Heart left ventricle (tissue), 16 donors: ENCODE measurements around the gene ADGRB3. TPM values are rescaled to one million over a fixed set of nuclear protein-coding genes. Genes with fewer than 3 reads are reported as not detected.

ENCODE experiments used
- ATAC-seq, 4 donors: fragments of 200-7000 bp; cut with Tn5 transposase; one replicate each; pipeline ENCODE4 v1.9.1; 2020 to 2022; ENCODE audit warnings: moderate library complexity in 4 of 4, mild to moderate bottlenecking in 3 of 4, moderate number of reproducible peaks in 1 of 4
- DNase-seq, 5 donors: peaks; one replicate each; pipeline ENCODE4 v3.0.0-alpha.2; 2020
- H3K27ac ChIP-seq, 12 donors: fragments of 200-600 bp; sonication (generic) in 4 of 12; one replicate each; pipeline versions ENCODE4 v1.5.0 to v1.8.0; 2016 to 2022; ENCODE audit warnings: mild to moderate bottlenecking in 2 of 12
- H3K27me3 ChIP-seq, 9 donors: fragments of 200-600 bp; sonication (generic) in 2 of 9; one replicate each; pipeline versions ENCODE4 v1.5.1 to v1.8.0; 2016 to 2022; ENCODE audit warnings: mild to moderate bottlenecking in 3 of 9
- H3K36me3 ChIP-seq, 9 donors: fragments of 200-600 bp; sonication (generic) in 2 of 9; one replicate each; pipeline versions ENCODE4 v1.5.0 to v1.8.0; 2018 to 2022; ENCODE audit warnings: mild to moderate bottlenecking in 2 of 9
- H3K4me1 ChIP-seq, 12 donors: fragments of 200-600 bp; sonication (generic) in 4 of 12; one replicate each; pipeline versions ENCODE4 v1.5.0 to v1.8.0; 2016 to 2022; ENCODE audit warnings: mild to moderate bottlenecking in 3 of 12
- H3K4me3 ChIP-seq, 12 donors: fragments of 200-600 bp; sonication (generic) in 4 of 12; one replicate each; pipeline versions ENCODE4 v1.5.0 to v1.8.0; 2017 to 2022; ENCODE audit warnings: mild to moderate bottlenecking in 9 of 12, moderate library complexity in 4 of 12
- H3K9me3 ChIP-seq, 12 donors: fragments of 200-600 bp; sonication (generic) in 4 of 12; one replicate each; pipeline versions ENCODE4 v1.5.0 to v1.8.0; 2016 to 2022; ENCODE audit warnings: mild to moderate bottlenecking in 1 of 12
- POLR2A ChIP-seq, 2 donors: fragments of 450-650 bp; IDR thresholded peaks; one replicate each; pipeline ENCODE4 v1.6.1; 2017; ENCODE audit warnings: antibody characterized with exemption in 2 of 2, mild to moderate bottlenecking in 2 of 2, moderate library complexity in 2 of 2
- WGBS, 4 donors: extraction: QIAGEN DNeasy Blood & Tissue Kit in 2 of 4; methylation state at CpG; one replicate each; pipeline versions ENCODE4 v1.1.5 to v1.1.7; 2013 to 2018; 5-methylcytosine and 5-hydroxymethylcytosine counted together
- intact Hi-C, 10 donors: fragments of 100-400 bp; cut with DNase I; formaldehyde crosslinking; loops; one replicate each; pipeline versions ENCODE4 v1.11.1 to v1.14.2; 2022
- polyA plus RNA-seq, 2 donors: library from polyadenylated mRNA; stranded (reverse); fragments of 200-250 nt; gene quantifications; one replicate each; pipeline ENCODE4 v1.2.3, GENCODE V29; 2013
- total RNA-seq, 9 donors: library from RNA; depleted of rRNA in 2 of 9; stranded (reverse); fragments of >200 nt in 2 of 9; fragmentation: NEBNext Ultra II Directional in 3 of 9; extraction: Animal tissue kit (Norgen Biotek cat#: 25700) in 3 of 9; gene quantifications; one replicate each; pipeline versions ENCODE4 v1.1.0 to v1.2.4, GENCODE V29; 2016 to 2023
- TF ChIP-seq, protein P1 (sequence below), 12 donors: fragments of 200-600 bp; sonication (generic) in 4 of 12; IDR thresholded peaks; one replicate each; pipeline versions ENCODE4 v1.5.0 to v1.8.0; 2018 to 2022; ENCODE audit warnings: antibody characterized with exemption in 12 of 12, mild to moderate bottlenecking in 5 of 12
- donor health status: ischemic (EF 13 %, LVEDD 7.1; RV severe dilation, severe dysfunction).
- donor health status: healthy with polysubstance abuse.
- donor health status: DM: no; HTN: yes; CAD: no.
- donor health status: DM: no; HTN: no; CAD: no.
- donor health status: ischemic (EF 25% LVEDD 6.9; RV normal size, moderate dysfunction).
- donor health status: ischemic (EF 25% LVEDD 5.7; RV mildly dilated, moderate dysfunction).
- donor health status: healthy.
- donor health status: DM: yes; HTN: yes; CAD: no.
- donor health status: ischemic (EF 35%, LVEDD 5.7; RV mildly dilated, moderate dysfunction).
- donor health status: nonischemic (EF 11% LVEDD 7.7; RV severe dilation, severe dysfunction).
- donor health status: DM: yes; HTN: yes; CAD: no.
- donor health status: PGD.
- donor health status: ischemic (EF 29% LVEDD 5.4; RV normal size, mild dysfunction).
- donor health status: nonischemic (EF 23%, LVEDD 6.1; RV moderate dilation, normal function).

Gene ADGRB3
- total and polyA plus RNA-seq, 11 donors, result 0.51 to 2.5 (median 1.1) TPM

DNA sequence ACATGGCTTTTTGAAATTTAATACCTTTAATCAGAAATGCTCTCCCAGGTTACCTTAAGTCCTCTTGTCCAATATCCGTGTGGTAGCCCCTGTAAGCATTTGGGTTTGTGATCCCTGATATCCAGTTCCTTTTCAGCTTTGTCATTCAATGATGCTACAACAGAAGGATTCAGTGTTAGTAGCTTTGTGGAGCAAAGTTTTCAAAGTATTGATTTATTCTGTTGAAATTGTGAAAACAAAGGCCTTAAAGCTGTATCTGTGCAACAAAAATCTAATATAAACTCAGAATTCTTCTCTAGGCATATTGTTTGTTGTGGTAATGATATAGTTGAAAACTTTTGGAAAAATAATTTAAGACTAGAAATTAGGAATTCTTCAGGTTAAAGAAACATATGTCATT, 91.9 kb downstream of the ADGRB3 start:
- no peaks in the 10 kb centered on the region for H3K36me3 ChIP-seq
- no peak overlapping the region for H3K4me3 ChIP-seq
- no peaks in the 10 kb centered on the region for H3K9me3 ChIP-seq
- no peak for TF ChIP-seq POLR2A (IDR thresholded peaks at IDR 0.05)
- TF ChIP-seq, protein P1, sequence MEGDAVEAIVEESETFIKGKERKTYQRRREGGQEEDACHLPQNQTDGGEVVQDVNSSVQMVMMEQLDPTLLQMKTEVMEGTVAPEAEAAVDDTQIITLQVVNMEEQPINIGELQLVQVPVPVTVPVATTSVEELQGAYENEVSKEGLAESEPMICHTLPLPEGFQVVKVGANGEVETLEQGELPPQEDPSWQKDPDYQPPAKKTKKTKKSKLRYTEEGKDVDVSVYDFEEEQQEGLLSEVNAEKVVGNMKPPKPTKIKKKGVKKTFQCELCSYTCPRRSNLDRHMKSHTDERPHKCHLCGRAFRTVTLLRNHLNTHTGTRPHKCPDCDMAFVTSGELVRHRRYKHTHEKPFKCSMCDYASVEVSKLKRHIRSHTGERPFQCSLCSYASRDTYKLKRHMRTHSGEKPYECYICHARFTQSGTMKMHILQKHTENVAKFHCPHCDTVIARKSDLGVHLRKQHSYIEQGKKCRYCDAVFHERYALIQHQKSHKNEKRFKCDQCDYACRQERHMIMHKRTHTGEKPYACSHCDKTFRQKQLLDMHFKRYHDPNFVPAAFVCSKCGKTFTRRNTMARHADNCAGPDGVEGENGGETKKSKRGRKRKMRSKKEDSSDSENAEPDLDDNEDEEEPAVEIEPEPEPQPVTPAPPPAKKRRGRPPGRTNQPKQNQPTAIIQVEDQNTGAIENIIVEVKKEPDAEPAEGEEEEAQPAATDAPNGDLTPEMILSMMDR (IDR thresholded peaks at IDR 0.05), result no peak
- ATAC-seq (no peak), DNase-seq (no peak)
- 84 to 96% (median 89%) methylated on average over 1 of the region's 1 CpG for WGBS, 4 donors
- H3K27me3 ChIP-seq, result no peaks in the 10 kb centered on the region
- intact Hi-C loops, result no loop called here
- peaks cover 0 to 4% (median 0%) of the 10 kb centered on the region in 12 donors for H3K4me1 ChIP-seq
- no peak overlapping the region for H3K27ac ChIP-seq

DNA sequence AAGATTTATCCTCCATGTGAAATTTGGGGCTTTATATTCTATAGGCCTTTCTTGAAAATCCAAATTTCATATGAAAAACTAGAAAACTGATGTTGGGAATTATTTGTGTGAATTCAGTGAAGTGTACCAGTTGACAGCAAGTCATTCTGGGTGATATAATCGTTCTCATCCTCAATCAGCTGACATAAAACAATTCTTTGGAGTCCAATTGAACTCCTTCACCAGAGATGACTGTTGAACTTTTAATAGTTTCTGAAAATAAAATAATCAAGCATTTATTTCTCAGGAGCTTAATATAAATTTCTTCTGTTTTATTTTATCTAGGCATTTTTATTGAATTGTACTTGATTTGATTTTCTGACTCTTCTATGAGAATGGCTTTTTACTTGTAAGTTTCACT, 92.6 kb downstream of the ADGRB3 start:
- no peaks in the 10 kb centered on the region for H3K9me3 ChIP-seq
- TF ChIP-seq, protein P1 (IDR thresholded peaks at IDR 0.05), result no peak
- no peak for TF ChIP-seq POLR2A (IDR thresholded peaks at IDR 0.05)
- H3K4me3 ChIP-seq, result no peak overlapping the region
- no peak for DNase-seq
- 49 to 61% (median 60%) methylated on average over 1 of the region's 1 CpG for WGBS, 4 donors
- peaks cover 0 to 4% (median 0%) of the 10 kb centered on the region in 12 donors for H3K4me1 ChIP-seq
- intact Hi-C loops, result no loop called here
- H3K27me3 ChIP-seq, result no peaks in the 10 kb centered on the region
- H3K27ac ChIP-seq, result no peak overlapping the region
- H3K36me3 ChIP-seq, result no peaks in the 10 kb centered on the region
- no peak for ATAC-seq

DNA sequence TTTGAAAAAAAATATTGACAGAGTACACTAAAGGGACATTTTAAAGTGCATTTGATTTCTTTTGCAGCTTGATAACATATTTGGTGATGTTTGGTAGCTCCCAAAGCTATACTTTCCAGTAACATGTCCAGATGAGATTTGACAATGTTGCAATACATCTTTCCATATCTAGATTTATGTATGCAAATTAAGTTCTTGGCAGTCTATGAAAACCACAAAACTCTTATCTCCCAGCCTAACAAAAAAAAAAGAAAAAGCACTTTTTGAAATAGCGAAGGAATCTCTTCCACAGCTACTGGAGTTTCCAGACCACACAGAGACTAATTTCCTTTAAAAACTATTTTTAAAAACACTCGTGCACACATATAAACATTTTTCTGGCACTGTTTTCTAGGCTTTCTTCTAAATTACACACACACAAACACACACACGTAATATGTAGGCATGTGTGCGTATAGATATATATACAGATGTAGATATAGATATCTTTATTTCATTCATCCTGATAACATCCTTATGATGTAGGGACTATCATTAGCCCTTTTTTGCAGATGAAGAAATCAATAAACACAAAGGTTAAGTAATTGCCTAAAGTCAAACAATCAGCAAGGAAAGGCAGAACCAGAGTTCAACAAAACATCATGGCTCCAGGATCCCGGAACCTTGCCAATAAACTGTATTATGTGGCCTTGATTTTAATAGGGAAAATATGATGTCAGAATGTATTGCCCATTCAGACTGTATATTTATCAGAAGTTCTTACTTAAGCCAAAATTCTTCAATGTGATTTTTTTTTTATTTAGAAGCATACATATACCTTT, 93.3 kb downstream of the ADGRB3 start:
- no peak overlapping the region for H3K4me3 ChIP-seq
- intact Hi-C loops, result no loop called here
- peaks cover 0 to 4% (median 0%) of the 10 kb centered on the region in 12 donors for H3K4me1 ChIP-seq
- H3K27me3 ChIP-seq, result no peaks in the 10 kb centered on the region
- no peaks in the 10 kb centered on the region for H3K36me3 ChIP-seq
- peak in 1 of 4 donors; percentile 24 for ATAC-seq
- WGBS, 4 donors, result 58 to 67% (median 65%) methylated on average over 5 of the region's 5 CpGs
- peak overlapping the region in 1 of 12 donors; percentile 7 for H3K27ac ChIP-seq
- DNase-seq, result no peak
- no peak for TF ChIP-seq POLR2A (IDR thresholded peaks at IDR 0.05)
- TF ChIP-seq, protein P1 (IDR thresholded peaks at IDR 0.05), result no peak
- no peaks in the 10 kb centered on the region for H3K9me3 ChIP-seq

DNA sequence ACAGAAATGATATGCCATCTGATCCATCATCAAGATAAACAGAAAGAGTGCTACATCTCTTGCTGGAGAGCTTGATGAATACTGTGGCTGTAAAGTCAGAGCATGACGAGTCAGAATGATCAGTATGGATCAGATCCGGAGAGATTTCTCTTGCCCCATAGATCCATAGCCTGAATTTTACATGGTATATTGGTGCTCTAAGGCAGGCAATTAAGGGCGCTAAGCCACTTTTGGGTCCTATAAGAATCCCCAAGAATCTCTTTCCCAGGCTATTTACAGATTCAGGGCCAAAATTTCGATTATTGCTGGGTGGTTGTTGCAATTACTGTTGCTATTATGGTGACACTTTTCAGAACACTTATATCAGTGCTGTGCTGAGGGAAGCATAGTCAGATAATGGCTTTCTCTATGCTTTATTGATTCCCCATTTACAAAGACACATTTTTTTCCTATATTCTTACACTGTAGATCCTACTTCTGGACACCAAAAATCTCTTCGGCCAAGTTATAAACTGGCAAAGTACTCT, 94.4 kb downstream of the ADGRB3 start:
- Histone ChIP-seq H3K36me3 (no peaks in the 10 kb centered on the region), H3K27ac (no peak overlapping the region), H3K27me3 (no peaks in the 10 kb centered on the region), H3K4me1 (peaks cover 0 to 4% (median 0%) of the 10 kb centered on the region in 12 donors), H3K4me3 (no peak overlapping the region), H3K9me3 (no peaks in the 10 kb centered on the region)
- TF ChIP-seq POLR2A (IDR thresholded peaks at IDR 0.05), result no peak
- TF ChIP-seq, protein P1 (IDR thresholded peaks at IDR 0.05), result no peak
- ATAC-seq (no peak), DNase-seq (no peak)
- intact Hi-C loops, result no loop called here
- WGBS, 4 donors, result 74 to 83% (median 76%) methylated on average over 5 of the region's 5 CpGs
